H54 (cell line): ENCODE results near the gene ALOX12.

Experiments used
- DNase-seq: peaks from one replicate; pipeline ENCODE4 v3.0.0; 2011; ENCODE audit warnings: low spot score, mixed read lengths; ENCODE audit not compliant: insufficient read length
- FAIRE-seq: peaks from 3 replicates; lab custom pipeline; 2011; peaks lifted over from hg19 to GRCh38; lab: Jason Lieb, UNC
- POLR2A ChIP-seq: IDR thresholded peaks from 2 replicates; pipeline ENCODE4 v1.6.1; 2011; ENCODE audit warnings: low read depth, mild to moderate bottlenecking, low read length

The ALOX12 gene

GRCh38 chr17:7011415-7011814, 15.6 kb downstream of the ALOX12 start:
- no peak for TF ChIP-seq POLR2A
- FAIRE-seq (no peak), DNase-seq (no peak)

GRCh38 chr17:7011942-7012254, 16.0 kb downstream of the ALOX12 start:
- DNase-seq (no peak), FAIRE-seq (no peak)
- no peak for TF ChIP-seq POLR2A

GRCh38 chr17:7014261-7014994, 18.6 kb downstream of the ALOX12 start:
- DNase-seq (peak; percentile 94), FAIRE-seq (no peak)
- peak; percentile 58 for TF ChIP-seq POLR2A

- DNase-seq, result peak; percentile 62
- no peak for FAIRE-seq
- peak; percentile 85 for TF ChIP-seq POLR2A
Measured at GRCh38 chr17:7014995-7015958, 19.4 kb downstream of the ALOX12 start.

GRCh38 chr17:7016418-7016817, 20.6 kb downstream of the ALOX12 start:
- DNase-seq (no peak), FAIRE-seq (no peak)
- no peak for TF ChIP-seq POLR2A

GRCh38 chr17:7016886-7017826, 21.3 kb downstream of the ALOX12 start:
- DNase-seq (no peak), FAIRE-seq (no peak)
- no peak for TF ChIP-seq POLR2A

GRCh38 chr17:7017827-7018200, 22.0 kb downstream of the ALOX12 start:
- no peak for DNase-seq
- no peak for FAIRE-seq
- no peak for TF ChIP-seq POLR2A

- no peak for FAIRE-seq
- DNase-seq, result no peak
- no peak for TF ChIP-seq POLR2A
Measured at GRCh38 chr17:7018331-7018964, 22.6 kb downstream of the ALOX12 start.

- no peak for TF ChIP-seq POLR2A
- FAIRE-seq (no peak), DNase-seq (no peak)
Measured at GRCh38 chr17:7019367-7019766, 23.5 kb downstream of the ALOX12 start.

GRCh38 chr17:7019839-7020519, 24.1 kb downstream of the ALOX12 start:
- no peak for TF ChIP-seq POLR2A
- DNase-seq, result peak; percentile 54
- no peak for FAIRE-seq

GRCh38 chr17:7020894-7021664, 25.2 kb downstream of the ALOX12 start:
- FAIRE-seq (no peak), DNase-seq (no peak)
- no peak for TF ChIP-seq POLR2A
